ENCODE data around the gene TMA16.

- TF ChIP-seq CTCF (IDR thresholded peaks at IDR 0.05) = no peak
- no peak for TF ChIP-seq POLR2AphosphoS5 (IDR thresholded peaks at IDR 0.05)
- no peak for TF ChIP-seq POLR2A (IDR thresholded peaks at IDR 0.05)
- no peak for TF ChIP-seq EP300 (IDR thresholded peaks at IDR 0.05)
These were observed 62.3 kb downstream of the TMA16 start for GRCh38 chr4:163556650-163557391.

All from upper lobe of left lung (tissue), 4 donors.